Fibroblast of villous mesenchyme (primary cell): ENCODE results near the gene BHLHE41. TPM values are rescaled to one million over a fixed set of nuclear protein-coding genes. Genes with fewer than 3 reads are reported as not detected.

Source experiments
- DNase-seq: peaks from one replicate; pipeline ENCODE4 v3.0.0-alpha.2; 2010; ENCODE audit warnings: low read depth
- H3K4me3 ChIP-seq: 2 replicates; pipeline ENCODE4 v1.5.1; 2011; ENCODE audit warnings: low read depth, mild to moderate bottlenecking, low read length
- total RNA-seq: library from RNA; depleted of rRNA; stranded (reverse); fragments of >200 nt; gene quantifications from 2 replicates; pipeline ENCODE4 v1.2.3, GENCODE V29; 2012
- TF ChIP-seq, protein P1 (sequence below): IDR thresholded peaks from 2 replicates; pipeline ENCODE4 v1.5.1; 2012; ENCODE audit warnings: low read depth, mild to moderate bottlenecking, low read length; ENCODE audit not compliant: insufficient read depth

BHLHE41 gene
- total RNA-seq, 1 donor, result 8.2 TPM

DNA sequence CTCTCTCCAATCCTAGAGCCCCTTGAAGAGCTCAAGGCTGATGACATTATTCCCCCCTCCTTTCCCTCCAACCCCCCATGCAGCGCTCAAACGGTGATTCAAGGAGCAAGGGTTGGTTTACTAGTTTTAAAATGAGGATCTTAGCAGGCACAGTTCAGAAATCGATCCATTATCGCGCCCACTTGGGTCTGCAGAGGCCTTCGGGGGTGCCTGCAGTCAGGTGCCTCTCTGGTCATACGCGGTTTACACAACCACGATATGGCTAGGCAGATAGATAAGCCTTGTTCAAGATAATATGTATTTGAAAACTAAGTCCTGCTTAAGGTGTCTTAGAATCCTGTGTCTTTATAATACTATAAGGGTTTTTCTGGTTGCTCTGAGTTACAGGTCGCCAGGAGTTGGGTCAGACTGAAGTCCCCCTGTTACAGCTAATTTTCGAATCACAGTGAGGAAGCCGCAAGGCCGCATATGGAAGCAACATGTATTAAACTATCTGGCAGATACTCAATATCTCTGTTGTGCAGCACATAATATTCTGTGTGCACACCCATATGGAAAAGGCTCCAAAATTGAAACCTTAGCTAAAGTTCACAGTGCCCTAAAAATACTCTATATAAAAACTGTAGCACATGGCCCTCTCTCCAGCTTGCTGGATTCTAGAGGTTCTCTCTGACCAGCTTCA, 10.0 kb downstream of the BHLHE41 start:
- no peak for DNase-seq
- H3K4me3 ChIP-seq, result peak overlapping the region; percentile 59
- TF ChIP-seq, protein P1, sequence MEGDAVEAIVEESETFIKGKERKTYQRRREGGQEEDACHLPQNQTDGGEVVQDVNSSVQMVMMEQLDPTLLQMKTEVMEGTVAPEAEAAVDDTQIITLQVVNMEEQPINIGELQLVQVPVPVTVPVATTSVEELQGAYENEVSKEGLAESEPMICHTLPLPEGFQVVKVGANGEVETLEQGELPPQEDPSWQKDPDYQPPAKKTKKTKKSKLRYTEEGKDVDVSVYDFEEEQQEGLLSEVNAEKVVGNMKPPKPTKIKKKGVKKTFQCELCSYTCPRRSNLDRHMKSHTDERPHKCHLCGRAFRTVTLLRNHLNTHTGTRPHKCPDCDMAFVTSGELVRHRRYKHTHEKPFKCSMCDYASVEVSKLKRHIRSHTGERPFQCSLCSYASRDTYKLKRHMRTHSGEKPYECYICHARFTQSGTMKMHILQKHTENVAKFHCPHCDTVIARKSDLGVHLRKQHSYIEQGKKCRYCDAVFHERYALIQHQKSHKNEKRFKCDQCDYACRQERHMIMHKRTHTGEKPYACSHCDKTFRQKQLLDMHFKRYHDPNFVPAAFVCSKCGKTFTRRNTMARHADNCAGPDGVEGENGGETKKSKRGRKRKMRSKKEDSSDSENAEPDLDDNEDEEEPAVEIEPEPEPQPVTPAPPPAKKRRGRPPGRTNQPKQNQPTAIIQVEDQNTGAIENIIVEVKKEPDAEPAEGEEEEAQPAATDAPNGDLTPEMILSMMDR, result no peak

GRCh38 chr12:26113853-26114719, 10.8 kb downstream of the BHLHE41 start:
- peak overlapping the region; percentile 59 for H3K4me3 ChIP-seq
- TF ChIP-seq, protein P1, result peak; percentile 14
- peak; percentile 91 for DNase-seq

GRCh38 chr12:26113181-26113654, 11.6 kb downstream of the BHLHE41 start:
- TF ChIP-seq, protein P1, result no peak
- no peak for DNase-seq
- H3K4me3 ChIP-seq, result no peak overlapping the region

- peak; percentile 19 for DNase-seq
Observed at GRCh38 chr12:26112703-26113147, 12.1 kb downstream of the BHLHE41 start.

GRCh38 chr12:26112232-26112631, 12.6 kb downstream of the BHLHE41 start:
- TF ChIP-seq, protein P1, result no peak

More at GRCh38 chr12:26112703-26113147, 12.1 kb downstream of the BHLHE41 start:
- no peak overlapping the region for H3K4me3 ChIP-seq
- TF ChIP-seq, protein P1, result no peak

DNA sequence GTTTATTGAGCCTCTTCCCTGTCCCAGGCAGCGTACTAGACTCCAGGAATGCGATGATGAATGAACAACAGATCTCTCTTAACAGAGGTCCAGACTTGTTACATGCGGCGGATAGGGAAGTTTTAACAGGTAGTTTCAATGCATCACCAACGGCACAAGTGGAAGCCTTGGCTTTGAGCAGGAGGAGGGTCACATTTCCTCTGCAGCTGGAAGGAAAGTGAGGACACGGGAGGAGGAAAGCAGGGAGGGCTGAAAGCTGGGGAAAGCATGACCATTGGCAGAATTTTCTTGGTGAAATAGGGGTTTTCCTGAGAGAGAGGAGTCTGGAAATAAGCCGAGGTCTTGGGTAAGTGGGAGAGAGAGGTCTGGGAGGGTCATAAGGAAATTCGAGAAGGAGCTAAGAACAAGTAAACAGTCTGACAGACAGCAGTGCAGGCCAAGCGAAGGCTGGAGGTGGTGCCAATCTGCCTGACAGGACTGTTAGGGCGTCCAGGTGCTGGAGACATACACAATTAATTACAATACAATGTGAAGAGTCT, 15.4 kb downstream of the BHLHE41 start:
- peak; percentile 36 for DNase-seq
- H3K4me3 ChIP-seq, result no peak overlapping the region
- TF ChIP-seq, protein P1, result no peak

More at GRCh38 chr12:26112232-26112631, 12.6 kb downstream of the BHLHE41 start:
- H3K4me3 ChIP-seq, result no peak overlapping the region
- no peak for DNase-seq
